BJ (cell line): ENCODE results near the gene RDH5. TPM values are rescaled to one million over a fixed set of nuclear protein-coding genes. Genes with fewer than 3 reads are reported as not detected.

Experiments
- CTCF ChIA-PET: fragments of 350-600 bp; formaldehyde crosslinking; extraction: SDS; loops from one replicate; lab custom pipeline; 2021; ENCODE audit warnings: antibody characterized with exemption, inconsistent platforms; lab: Yijun Ruan, JAX
- POLR2A ChIA-PET: fragments of 300-600 bp; sonication (Branson Sonifier 250); formaldehyde crosslinking; extraction: SDS; loops from one replicate; lab custom pipeline; 2021; ENCODE audit warnings: antibody characterized with exemption; lab: Charles Lee
- DNase-seq: peaks from one replicate; pipeline ENCODE4 v3.0.0-alpha.2; 2011; ENCODE audit warnings: low read depth
- H3K27me3 ChIP-seq: 2 replicates; pipeline ENCODE4 v1.6.0; 2011; ENCODE audit warnings: low read length; ENCODE audit not compliant: control insufficient read depth, insufficient read depth
- H3K36me3 ChIP-seq: 2 replicates; pipeline ENCODE4 v1.5.1; 2011; ENCODE audit warnings: low read length; ENCODE audit not compliant: control insufficient read depth, insufficient read depth
- H3K4me3 ChIP-seq: 2 replicates; pipeline ENCODE4 v1.5.1; 2011; ENCODE audit warnings: low read depth, mild to moderate bottlenecking, control low read depth, low read length
- CTCF ChIP-seq: IDR thresholded peaks from 2 replicates; pipeline ENCODE4 v1.5.1; 2011; ENCODE audit warnings: low read depth, mild to moderate bottlenecking, control low read depth, inconsistent platforms, low read length, moderate library complexity; ENCODE audit not compliant: insufficient read depth
- polyA minus RNA-seq: library from RNA; depleted of rRNA, polyadenylated mRNA; stranded (reverse); fragments of >200 nt; gene quantifications from 2 replicates; pipeline ENCODE4 v1.2.3, GENCODE V29; 2011; rRNA and poly(A)+ RNA removed
- polyA plus RNA-seq: library from polyadenylated mRNA; depleted of rRNA; stranded (reverse); fragments of >200 nt; gene quantifications from 2 replicates; pipeline ENCODE4 v1.2.3, GENCODE V29; 2011; rRNA removed

The RDH5 gene
- polyA plus RNA-seq (4.5 and 6.2 TPM in 2 replicates), polyA minus RNA-seq (2.4 and 2.8 TPM in 2 replicates)

- no peak for TF ChIP-seq CTCF
- peaks cover 15% of the 10 kb centered on the region for H3K36me3 ChIP-seq
- H3K27me3 ChIP-seq = no peaks in the 10 kb centered on the region
- POLR2A ChIA-PET = interaction anchor here (0.6 to 0.7 kb wide), 2 partner anchors 9 to 85 kb away, joined by 3 to 5 read pairs; partner anchors contain the start of gene CD63
- CTCF ChIA-PET = interaction anchor here (0.7 to 4.5 kb wide), 10 partner anchors 8 to 219 kb away, joined by 3 to 26 read pairs (median 6); partner anchors contain the start of gene CD63
- no peak within 1 kb of the TSS for H3K4me3 ChIP-seq
- no peak for DNase-seq
Measured at GRCh38 chr12:55720071-55720564, at the start of gene RDH5. Gene RDH5, plus strand, starts transcription at chr12:55720393. Its CDS starts 792 bp downstream, at chr12:55721185.

GRCh38 chr12:55671746-55672145 is 48.4 kb upstream of the RDH5 start:
- Histone ChIP-seq H3K27me3 (no peaks in the 10 kb centered on the region; the same call in 1 of the 2 replicates), H3K4me3 (no peak overlapping the region), H3K36me3 (no peaks in the 10 kb centered on the region)
- ChIA-PET CTCF (no interaction called here), POLR2A (no interaction called here)
- no peak for DNase-seq
- TF ChIP-seq CTCF = no peak

GRCh38 chr12:55673638-55674037 is 46.6 kb upstream of the RDH5 start:
- POLR2A ChIA-PET = no interaction called here

GRCh38 chr12:55675666-55676065 is 44.5 kb upstream of the RDH5 start:
- ChIA-PET POLR2A (no interaction called here), CTCF (interaction anchor here (1.1 to 1.6 kb wide), 3 partner anchors 19 to 61 kb away, joined by 3 read pairs; no protein-coding TSS in a partner anchor)
- no peak for DNase-seq
- no peak for TF ChIP-seq CTCF
- no peaks in the 10 kb centered on the region for H3K36me3 ChIP-seq
- H3K27me3 ChIP-seq = no peaks in the 10 kb centered on the region; the same call in 1 of the 2 replicates
- H3K4me3 ChIP-seq = no peak overlapping the region

More at GRCh38 chr12:55673638-55674037, 46.6 kb upstream of the RDH5 start:
- H3K36me3 ChIP-seq = no peaks in the 10 kb centered on the region
- CTCF ChIA-PET = interaction anchor here (0.6 to 1.7 kb wide), 3 partner anchors 9 to 143 kb away, joined by 3 to 5 read pairs (median 3); no protein-coding TSS in a partner anchor
- no peak overlapping the region for H3K4me3 ChIP-seq
- no peak for DNase-seq
- TF ChIP-seq CTCF = no peak
- H3K27me3 ChIP-seq = no peaks in the 10 kb centered on the region; the same call in 1 of the 2 replicates

- no peaks in the 10 kb centered on the region; the same call in 1 of the 2 replicates for H3K27me3 ChIP-seq
- H3K4me3 ChIP-seq = no peak overlapping the region
- no peak for TF ChIP-seq CTCF
- H3K36me3 ChIP-seq = no peaks in the 10 kb centered on the region
- ChIA-PET POLR2A (interaction anchor here (0.6 kb wide), 1 partner anchor 21 kb away, joined by 4 read pairs; no protein-coding TSS in a partner anchor), CTCF (interaction anchor here (1.1 to 1.3 kb wide), 3 partner anchors 21 to 61 kb away, joined by 3 to 12 read pairs (median 3); no protein-coding TSS in a partner anchor)
- DNase-seq = no peak
Measured at GRCh38 chr12:55676707-55677106, 43.5 kb upstream of the RDH5 start.
